Stimulated activated CD8-positive, alpha-beta memory T cell treated with anti-CD3 and anti-CD28 coated beads, Interleukin-2, amount 100 ng/mL, for 1 hour (primary cell): ENCODE measurements around the gene SLC4A7.
"Not testable (repeated sequence)": the region's sequence is repeated elsewhere in the genome, so short reads cannot be mapped to it uniquely, and the experiment has no call there.

Experiments
- DNase-seq, 2 donors: peaks; one replicate each; pipeline ENCODE4 v3.0.0-alpha.2; 2020; ENCODE audit warnings: low read depth in 2 of 2

Gene SLC4A7

DNA sequence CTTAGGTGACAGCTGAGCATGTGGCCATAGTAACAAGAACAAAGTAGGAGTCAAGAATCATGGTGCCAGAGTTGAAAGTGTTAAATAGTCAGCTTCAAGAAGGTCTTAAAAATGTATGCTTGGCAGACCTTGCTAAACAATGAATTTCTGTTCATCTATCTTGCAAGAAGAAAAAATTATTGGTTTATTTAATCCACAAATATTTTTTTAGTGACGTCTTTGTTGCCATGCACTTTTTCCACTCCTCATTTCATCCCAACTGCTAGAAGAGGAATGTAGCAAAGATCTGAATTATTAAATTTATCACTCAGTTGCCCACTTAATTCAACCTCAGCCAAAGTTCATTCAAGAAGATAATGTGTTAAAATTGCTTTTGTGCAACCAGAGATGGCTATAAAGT, 3.2 kb upstream of the SLC4A7 start:
- no peak for DNase-seq

DNA sequence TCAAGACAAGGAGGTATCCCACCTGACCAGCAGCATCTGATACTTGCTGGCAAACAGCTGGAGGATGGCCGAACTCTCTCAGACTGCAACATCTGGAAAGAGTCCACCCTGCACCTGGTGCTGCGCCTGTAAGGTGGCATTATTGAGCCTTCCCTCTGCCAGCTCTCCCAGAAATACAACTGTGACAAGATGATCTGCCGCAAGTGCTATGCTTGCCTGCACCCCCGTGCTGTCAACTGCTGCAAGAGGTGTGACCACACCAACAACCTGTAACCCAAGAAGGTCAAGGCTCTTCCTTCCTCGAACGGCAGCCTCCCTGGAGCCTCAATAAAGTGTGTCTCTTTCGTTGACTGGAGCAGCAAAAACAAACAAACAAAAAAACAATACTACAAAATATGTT, 2.2 kb upstream of the SLC4A7 start:
- DNase-seq: no peak

DNA sequence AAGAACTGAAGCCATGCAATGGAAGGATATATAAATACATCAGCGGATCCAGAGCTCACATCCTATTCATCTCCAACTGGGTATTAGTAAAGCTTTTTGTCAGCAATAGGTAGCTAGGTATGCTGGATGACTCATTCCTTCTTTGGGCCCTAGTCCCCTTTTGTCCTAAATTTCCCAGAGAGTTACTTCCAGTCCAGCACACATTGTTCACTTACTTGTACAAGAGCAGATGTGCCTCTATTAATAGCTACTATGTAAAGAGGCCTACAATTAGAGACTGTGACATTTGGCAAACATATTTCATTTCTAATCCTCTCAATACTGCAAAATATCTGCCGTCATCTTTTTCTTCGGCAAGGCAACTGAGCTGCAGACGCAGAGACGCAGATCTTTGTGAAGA, 1.7 kb upstream of the SLC4A7 start:
- DNase-seq: no peak

DNA sequence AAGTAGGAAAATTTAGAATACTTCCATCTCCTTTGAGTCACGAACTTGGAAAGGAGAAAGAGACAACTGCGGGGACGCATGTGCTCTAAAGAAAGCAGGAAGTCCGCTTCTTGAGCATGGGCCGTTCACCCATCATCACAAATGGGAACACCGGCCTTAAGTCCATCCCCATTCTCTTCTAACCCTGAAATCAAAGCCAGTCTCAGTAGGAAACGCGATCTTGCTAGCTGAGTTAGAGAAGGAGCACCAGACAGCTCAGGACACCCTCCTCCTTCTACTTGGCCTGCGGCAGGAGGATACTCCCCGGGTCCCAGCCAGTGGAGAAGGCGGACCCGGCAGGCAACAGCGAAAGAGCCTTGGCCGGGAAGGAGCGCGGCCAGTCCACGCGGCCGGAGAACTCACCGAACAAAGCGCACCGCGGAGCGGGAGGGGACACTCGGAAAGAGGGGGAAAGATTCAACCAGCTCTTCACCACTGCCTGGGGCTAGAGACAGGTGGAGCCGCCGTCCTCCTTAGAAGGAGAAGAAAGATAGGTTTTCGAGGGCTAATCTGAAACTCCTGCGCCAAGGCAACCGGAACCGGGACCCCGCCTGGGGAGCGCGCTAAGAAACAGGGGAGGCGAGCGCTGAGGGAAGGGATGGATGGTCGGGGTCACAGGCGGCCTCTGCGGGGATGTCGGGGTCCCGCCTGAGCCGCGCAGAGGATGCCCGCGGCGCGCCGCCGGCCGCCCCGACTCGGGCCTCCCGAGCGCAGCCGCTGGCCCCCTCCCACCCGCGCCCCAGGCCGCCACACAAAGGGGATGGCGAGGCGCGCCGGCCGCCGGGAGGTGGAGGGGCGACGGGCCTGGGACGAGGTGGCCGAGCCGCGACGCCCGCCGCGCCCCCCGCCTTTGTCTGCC, 818 bp downstream of the SLC4A7 start:
- DNase-seq: peak in 1 of 2 donors; percentile 13

DNA sequence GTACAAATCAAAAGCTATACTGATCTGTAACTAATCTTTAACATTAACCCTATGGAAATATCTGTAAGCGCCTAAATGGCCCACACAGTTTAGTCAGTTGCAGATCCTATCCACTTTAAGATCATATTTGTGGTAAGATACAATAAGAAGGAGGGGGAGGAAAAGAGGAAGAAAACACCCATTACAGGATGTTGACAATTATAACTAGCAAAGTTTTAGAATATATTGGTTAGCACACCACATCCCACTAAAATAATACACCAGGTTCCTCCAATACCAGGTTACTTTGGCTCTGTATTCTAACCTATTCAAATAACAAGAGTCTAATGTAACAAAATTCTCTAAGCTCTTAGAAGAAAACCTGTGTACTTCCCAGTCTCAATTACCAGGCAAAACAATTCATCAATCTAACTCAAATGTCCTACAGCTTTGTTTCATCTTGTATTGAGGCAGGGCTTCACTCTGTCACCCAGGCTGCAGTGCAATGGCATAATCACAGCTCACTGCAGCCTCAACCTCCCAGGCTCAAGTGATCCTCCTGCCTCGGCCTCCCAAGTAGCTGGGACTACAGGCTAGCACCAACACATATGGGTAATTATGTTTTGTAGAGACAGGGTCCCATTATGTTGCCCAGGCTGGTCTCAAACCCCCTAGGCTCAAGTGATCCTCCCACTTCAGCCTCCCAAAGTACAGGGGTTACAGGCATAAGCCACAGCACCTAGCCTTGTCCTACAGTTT, 4.2 kb downstream of the SLC4A7 start:
- no peak for DNase-seq

DNA sequence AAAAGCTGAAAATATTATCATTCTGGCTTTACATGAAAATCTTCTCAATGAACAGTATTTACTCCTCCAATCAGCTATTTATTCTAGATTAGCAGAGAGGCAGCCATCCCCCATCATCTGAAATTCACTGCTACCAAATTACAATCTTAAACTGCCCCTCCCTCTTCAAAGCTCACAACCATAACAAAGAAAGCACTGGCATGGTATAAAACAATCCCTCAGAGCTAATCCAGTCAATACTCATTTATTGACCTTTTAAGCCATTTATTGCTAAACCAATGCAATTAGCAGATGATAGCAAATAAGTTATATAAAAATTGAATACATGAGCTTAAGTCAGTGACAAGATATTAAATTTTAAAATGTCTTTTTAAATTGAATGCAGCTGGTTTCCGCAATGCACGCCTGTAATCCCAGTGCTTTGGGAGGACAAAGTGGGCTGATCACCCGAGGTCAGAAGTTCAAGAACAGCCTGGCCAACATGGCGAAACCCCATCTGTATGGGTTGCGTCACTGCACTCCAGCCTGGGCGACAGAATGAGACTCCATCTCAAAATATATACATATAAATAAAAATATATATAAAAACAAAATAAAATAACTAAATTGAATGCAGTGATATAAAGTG, 12.1 kb downstream of the SLC4A7 start:
- no peak for DNase-seq

DNA sequence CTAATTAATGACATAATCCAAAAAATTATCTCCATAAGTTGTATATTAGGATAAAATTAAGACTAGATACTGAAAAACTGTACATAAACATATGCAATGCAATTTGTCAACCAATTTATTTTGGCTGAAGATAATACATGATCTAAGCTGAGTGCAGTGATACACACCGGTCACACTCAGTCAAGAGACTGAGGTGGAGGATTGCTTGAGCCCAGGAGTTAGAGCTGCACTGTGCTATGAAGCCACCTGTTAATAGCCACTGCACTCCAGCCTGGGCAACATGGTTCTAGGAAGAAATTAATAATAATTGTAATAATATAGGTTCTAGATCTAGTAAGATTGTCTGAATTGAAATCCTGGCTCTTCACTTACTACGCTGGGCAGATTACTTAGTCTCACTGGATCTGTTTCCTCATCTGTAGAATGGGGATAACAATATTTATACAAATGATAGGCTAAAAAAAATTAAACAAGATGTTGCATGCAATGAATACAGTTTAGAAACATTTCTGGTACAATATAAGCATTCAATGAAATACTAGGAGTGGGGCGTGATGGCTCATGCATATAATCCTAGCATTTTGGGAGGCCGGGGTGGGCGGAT, 15.8 kb downstream of the SLC4A7 start:
- DNase-seq: no peak

DNA sequence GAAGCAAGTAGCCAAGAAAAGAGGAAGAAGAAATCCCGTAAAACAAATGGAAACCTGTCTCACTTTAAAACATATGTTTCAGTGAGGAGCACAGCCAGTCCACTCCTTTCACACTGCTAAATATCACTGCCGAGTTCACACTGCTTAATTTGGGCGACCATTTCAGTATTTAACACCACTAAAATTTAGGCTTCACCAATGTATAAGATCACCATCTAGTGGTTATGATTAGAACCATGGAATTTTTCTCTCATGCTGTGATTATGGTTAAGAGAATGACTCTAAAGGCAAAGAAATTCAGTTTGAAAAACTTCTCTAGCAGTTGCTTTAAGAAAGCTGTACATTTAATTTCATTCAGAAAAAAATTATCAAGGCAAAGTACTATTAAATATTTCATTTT, 16.6 kb downstream of the SLC4A7 start:
- no peak for DNase-seq

DNA sequence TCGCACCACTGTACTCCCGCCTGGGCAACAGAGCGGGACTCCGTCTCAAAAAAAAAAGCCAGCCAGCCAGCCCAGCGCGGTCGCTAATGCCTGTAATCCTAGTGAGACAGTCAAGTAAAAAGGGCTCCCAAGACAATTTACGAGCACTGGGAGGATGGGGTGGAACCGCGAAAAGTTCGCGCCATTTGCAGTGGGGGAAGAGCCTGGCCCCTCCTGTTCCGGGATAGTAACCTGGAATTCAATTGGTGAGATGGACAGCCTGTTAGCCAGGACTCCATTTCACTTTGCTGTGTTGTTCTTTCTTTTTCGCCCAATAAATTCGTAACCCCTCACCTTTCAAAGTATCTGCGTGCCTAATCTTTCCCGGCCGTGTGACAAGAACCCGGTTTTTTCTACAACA, 19.5 kb downstream of the SLC4A7 start:
- DNase-seq: no peak

DNA sequence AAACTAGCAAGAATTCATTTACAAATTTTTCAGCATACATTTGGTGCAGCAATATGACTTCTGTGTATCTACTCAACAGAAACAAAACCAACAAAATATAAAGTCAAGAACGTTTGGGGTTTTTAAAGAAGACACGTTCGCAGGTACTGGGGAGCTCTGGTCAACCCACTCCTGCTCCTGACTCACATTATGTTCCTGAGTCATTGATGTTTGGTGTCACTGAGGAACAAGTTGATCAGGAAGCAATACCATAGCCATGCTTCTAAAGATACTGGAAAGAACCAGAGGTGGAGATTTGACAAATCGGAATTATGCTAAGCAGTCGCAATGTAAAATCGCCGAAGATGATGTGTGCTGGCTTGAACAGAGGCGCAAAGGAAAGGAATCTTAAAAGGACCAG, 22.0 kb downstream of the SLC4A7 start:
- no peak for DNase-seq

DNA sequence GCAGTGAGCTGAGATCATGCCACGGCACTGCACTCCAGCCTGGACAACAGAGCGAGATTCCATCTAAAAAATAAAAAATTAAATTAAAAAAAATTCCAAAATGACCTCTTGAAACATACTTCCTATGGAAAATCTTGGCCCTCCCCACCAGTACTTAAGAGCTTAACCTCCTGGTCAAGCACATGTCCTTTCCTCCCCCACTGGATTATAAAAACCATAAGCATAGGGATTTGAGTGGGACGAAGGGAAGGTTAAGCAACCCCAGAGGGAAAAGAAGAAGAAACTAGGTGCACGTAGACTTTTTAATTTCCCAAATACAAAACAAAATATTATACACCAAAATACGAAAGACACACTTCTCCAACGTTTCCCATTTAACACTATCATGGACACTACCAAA, 25.3 kb downstream of the SLC4A7 start:
- DNase-seq: no peak

DNA sequence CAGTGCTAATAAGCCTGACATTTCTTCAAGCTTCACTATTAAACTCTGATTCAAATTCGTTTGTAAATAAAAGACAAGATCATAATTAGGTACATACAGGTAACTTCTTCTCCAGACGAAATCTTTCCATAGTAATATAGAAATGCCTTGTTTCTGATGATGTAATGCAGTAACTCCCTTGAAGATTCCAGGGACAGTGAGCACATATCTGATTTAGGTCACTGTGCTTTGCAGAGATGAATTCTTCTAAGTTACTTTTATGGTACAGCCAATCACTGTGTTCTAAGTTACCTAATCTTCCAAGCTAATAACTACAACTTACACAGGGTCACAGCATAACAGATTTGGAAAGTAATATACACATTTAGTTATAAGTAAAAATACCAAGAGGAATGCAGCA, 27.6 kb downstream of the SLC4A7 start:
- DNase-seq: no peak

DNA sequence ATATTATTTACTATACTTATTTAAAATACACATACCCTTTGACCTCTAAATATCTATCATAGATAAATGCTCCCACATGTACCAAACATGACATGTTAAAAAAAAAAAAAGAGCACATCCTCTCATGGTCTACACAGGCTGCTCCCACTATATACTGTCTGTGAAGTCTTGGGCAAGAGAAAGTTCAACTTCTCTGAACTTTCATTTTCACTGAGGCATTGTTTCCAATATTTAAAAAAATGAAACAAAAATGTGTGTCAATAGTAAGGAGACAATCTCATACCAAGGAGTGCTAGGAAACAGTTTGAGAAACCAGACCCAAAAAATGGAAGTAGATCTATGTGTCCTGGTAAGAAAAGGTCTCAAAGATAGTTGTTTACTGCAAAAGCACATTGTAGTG, 29.3 kb downstream of the SLC4A7 start:
- DNase-seq: no peak

DNA sequence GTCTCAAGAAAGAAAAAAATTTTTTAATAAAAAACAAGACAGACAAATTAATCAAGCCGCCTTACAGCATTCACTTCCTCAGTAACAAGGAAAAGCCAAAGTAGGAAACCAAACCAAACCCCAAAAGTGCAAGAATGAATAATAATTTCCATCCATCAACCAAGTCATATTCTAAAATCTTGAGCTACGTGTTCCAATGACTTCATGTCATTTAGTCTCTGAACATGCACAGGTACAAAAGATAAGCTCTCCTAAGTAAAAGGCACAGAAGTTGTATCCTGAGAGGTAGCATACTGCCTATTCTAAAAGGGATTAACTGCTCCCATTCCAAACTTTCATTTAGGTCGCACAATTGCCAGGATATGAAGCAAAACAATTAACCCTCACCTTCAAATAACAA, 29.7 kb downstream of the SLC4A7 start:
- no peak for DNase-seq

DNA sequence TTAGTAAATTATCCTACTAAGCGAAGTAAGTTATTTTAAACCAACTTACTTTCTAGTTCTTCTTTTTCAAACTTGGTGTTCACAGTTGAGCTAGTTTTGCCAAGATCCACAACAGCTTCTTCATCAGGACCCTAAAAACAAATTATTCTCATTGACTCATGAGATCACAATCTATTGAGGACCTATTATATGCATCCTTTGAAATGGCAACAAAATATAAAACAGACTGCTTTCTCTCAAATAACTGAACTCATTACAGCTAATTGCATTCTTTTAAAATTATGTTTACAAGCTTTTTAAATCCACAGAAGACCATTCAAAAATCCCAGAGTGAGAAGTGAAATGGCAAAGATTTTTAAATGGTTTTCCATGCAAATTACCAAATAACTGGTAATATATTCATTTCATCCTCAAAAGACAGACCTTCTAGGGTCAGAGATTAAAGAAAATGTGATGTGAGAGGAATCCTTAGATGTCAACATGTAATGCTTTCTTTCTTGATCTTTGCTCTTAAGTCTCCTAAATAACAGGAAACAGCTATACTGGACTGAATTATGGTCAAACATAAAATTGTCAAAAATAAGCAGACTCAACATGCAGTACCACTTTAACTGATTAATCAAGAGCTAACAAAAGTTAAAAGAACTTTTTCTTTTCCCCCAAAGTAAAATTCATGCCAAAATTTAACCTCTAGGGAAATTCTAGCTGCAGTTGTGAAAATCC, 31.7 kb downstream of the SLC4A7 start:
- no peak for DNase-seq

DNA sequence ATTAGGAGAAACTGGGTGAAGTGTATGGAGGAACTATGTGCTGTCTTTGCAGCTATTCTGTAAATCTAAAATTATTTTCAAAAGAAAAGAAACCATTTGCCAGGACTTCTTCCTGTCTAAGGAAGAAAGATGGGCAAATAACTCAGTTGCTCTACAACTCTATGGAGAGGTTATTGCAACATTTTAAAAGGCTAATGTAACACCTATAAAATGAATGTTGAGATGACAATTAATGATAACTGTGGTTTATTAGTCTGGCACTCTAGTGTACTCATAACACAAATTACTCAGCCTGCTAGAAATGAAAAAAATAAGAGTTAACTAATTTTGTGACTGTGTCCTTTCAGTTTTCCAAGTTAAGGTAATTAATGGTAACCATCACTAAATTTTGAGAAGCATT, 32.3 kb downstream of the SLC4A7 start:
- no peak for DNase-seq

DNA sequence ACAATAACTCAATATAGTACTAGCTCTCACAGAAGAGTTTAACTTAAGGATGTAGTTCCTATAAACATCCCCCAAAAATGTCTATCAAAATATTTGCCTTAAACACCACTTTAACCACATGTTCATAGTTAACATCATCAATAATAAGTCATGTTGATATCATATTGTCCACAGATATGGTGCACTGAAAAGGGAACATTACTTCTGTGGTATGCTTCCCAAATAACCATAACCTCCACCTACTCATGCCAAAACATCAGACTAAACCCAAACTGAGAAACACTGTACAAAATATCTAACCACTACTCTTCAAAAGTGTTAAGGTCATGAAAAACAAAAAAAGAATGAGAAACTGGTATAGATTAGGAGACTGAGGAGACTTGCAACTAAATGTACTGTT, 32.9 kb downstream of the SLC4A7 start:
- no peak for DNase-seq

DNA sequence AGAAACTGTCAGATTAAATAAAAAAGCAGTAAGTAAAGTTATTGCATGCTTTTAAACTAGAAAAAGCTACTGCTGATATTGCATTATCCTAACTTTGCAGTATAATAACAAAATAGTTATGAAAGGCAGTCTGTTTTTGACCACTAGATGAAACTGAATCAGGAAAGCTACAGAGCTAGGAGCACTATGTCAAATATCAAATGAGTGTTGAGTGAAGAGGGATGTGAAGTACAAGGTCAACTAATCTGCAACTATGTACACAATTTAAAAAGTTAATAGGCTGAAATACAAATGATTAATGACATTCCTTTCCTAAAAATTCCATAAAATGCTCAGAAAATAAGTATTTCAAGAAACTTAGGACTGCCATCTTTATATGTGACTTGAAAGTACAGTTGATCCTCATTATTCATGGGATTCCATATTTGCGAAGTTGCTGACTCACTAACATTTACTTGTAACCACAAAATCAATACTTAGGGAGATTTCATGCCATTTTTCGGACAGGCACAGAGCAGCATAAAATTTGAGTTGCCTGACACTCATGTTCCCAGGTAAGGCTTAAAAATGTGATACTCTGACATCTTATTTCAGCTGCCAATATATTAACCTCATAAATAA, 34.5 kb downstream of the SLC4A7 start:
- no peak for DNase-seq

DNA sequence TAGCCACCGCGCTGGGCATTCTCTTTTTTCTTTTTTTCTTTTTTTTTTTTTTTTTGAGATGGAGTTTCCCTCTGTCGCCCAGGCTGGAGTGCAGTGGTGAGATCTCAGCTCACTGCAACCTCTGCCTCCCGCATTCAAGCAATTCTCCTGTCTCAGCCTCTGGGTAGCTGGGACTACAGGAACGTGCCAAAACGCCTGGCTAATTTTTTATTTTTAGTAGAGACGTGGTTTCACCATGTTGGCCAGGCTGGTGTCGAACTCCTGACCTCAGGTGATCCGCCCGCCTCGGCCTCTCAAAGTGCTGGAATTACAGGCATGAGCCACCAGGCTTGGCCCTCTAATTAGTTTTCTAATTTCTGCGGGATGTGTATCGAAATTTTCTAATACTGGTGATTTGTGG, 41.2 kb downstream of the SLC4A7 start:
- not testable (repeated sequence) for DNase-seq

DNA sequence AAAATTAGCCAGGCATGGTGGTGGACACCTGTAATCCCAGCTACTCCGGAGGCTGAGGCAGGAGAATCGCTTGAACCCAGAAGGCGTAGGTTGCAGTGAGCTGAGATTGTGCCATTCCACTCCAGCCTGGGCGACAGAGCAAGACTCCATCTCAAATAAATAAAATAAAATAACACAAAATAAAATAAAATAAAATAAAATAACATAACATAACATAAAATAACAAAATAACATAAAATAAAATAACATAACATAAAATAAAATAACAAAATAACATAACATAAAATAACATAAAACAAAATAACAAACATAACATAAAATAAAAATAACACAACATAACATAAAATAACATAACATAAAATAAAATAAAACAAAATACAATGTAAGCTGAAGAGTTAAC, 45.8 kb downstream of the SLC4A7 start:
- not testable (repeated sequence) for DNase-seq

DNA sequence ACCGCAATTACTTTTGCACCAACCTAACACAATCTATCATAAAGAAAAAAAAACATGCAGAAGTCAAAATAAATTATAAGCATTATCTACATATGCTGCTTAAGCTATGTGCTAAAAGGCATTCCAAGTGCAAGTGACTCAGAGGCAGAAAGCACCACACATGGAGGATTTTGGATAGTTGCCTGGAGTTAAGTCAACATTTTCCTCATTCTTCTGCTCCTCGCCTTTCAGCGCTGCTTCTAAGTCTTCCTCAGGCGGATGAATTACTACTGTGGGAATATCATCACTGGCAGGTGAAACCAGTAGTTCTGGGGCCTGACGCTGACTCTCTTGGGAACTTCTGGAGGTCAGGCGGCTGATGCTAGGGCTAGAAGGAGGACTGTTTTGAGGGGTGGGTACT, 53.1 kb downstream of the SLC4A7 start:
- no peak for DNase-seq
